GM10266 (cell line): ENCODE data around the gene ARPC2.
"Not testable (repeated sequence)": the region's sequence is repeated elsewhere in the genome, so short reads cannot be mapped to it uniquely, and the experiment has no call there.

Source experiments
- DNase-seq: peaks from one replicate; pipeline ENCODE4 v3.0.0; 2012; ENCODE audit errors: extremely low spot score
- TF ChIP-seq, protein P1 (sequence below): IDR thresholded peaks from 2 replicates; pipeline ENCODE4 v1.5.1; 2012; ENCODE audit warnings: mild to moderate bottlenecking, low read depth; ENCODE audit not compliant: control insufficient read depth, insufficient read depth; ENCODE audit errors: missing control alignments

ARPC2 gene

DNA sequence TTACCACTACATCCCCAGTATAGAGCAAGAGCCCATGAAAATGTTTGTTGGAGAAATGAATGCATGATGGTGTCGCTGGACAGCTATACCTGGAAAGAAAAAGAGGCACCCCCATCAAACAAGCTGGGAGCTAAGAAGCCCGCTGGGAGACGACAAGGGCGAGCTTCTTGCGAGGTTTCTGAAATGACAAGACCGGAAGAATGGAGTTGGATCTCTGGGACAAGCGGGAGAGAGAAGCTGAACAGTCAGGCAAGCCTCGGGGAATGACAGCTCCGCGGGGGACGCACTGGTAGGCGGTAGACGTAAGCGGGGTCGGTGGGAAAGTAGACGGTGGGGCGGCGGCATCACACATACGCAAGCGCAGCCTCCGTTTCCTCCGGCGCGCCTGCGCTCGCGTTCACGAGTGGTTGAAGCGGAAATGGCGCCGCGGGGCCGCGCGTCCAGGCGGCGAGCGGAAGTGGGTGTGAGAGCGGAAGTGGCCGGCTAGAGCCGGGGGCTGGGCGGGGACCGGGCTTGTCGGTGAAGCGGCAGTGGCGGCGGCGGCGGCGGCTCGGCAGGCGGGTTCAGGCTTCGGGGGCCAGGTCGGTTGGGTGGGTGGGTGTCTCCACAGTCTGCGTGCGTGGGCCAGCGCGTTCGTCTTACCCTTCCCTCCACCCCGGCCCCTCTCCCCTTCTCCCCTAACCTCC is at the start of gene ARPC2:
Gene ARPC2 (plus strand): TSS at position 516 of the 686 bp plus-strand sequence. CDS start 282 bp downstream, outside the sequence.
- TF ChIP-seq, protein P1, sequence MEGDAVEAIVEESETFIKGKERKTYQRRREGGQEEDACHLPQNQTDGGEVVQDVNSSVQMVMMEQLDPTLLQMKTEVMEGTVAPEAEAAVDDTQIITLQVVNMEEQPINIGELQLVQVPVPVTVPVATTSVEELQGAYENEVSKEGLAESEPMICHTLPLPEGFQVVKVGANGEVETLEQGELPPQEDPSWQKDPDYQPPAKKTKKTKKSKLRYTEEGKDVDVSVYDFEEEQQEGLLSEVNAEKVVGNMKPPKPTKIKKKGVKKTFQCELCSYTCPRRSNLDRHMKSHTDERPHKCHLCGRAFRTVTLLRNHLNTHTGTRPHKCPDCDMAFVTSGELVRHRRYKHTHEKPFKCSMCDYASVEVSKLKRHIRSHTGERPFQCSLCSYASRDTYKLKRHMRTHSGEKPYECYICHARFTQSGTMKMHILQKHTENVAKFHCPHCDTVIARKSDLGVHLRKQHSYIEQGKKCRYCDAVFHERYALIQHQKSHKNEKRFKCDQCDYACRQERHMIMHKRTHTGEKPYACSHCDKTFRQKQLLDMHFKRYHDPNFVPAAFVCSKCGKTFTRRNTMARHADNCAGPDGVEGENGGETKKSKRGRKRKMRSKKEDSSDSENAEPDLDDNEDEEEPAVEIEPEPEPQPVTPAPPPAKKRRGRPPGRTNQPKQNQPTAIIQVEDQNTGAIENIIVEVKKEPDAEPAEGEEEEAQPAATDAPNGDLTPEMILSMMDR = no peak
- peak; percentile 90 for DNase-seq

DNA sequence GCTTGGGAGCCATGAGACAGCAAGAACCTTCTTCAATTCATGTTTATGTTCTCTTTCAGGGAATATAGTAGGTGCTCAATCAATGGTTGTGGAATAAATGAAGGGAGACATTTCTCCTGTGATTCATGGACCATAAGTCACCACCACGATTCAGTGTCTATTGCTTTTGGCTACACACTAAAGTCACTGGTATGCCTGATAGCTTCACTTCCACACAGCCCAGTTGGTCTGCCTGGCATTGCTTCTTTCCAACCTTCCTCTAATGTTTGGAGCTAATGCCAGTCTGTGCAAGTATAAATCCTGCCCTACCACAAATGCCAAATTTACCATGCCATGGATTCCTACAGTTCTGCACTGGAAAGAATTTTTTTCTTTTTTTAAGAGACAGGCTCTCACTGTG is 49.0 kb upstream of the ARPC2 start:
- TF ChIP-seq, protein P1 = no peak
- no peak for DNase-seq

GRCh38 chr2:218168635-218169462 is 48.1 kb upstream of the ARPC2 start:
- peak; percentile 64 for DNase-seq
- TF ChIP-seq, protein P1 = peak; percentile 67

DNA sequence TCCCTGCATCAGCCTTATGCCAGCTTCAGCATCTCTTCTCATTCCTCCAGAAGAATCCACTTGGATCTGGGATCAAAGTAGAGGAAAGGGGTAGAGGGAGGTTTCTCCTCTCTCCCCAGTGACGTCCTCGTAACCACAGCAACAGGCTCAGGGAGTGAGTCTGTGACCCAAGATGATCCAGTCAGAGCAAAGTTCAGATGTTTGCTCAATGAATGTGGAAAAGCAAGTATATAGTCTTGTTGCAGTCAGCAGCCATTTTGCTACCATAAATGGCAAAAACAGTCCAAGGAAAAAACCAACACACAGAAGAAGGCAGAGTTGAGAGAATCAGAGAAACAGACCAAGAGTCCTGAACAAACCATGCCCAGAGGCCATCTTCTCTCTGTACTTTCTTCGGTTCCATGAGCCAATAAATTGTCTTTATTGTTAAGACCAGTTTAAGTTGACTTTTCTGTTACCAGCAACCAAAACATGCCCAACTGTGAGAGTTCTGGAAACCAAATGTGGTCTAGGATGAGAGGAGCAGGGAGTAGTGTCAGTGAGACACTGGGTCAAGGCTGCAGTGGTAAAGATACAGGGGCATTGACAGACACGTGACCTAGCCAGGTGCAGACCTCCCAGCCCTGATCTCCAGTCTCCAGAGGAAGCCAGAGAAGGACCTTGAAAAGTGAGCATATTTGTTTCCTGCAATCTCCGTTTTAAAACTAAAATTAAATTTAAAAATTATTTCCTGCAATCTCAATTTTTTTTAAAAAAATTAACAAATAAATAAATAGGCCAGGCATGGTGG is 47.0 kb upstream of the ARPC2 start:
- DNase-seq = no peak
- TF ChIP-seq, protein P1 = no peak

DNA sequence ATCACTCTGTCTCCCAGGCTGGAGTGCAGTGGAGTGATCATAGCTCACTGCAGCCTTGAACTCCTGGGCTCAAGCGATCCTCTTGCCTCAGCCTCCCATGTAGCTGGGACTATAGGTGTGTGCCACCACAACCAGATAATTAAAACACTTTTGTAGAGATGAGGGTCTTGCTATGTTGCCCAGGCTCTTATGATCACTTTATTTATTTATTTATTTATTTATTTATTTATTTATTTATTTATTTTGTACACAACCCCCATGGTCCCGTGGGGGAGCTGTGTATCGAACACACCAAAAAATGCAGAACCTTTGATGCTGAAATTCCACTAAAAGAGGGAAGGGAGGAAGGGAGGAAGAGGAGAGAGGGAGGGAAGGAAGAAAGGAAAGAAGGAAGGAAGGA is 45.2 kb upstream of the ARPC2 start:
- not testable (repeated sequence) for DNase-seq

GRCh38 chr2:218172845-218173244 is 44.1 kb upstream of the ARPC2 start:
- DNase-seq = no peak
- TF ChIP-seq, protein P1 = no peak

- TF ChIP-seq, protein P1 = no peak
- no peak for DNase-seq
These were observed 37.2 kb upstream of the ARPC2 start for GRCh38 chr2:218179782-218180181.
